WTC11 (cell line): ENCODE measurements around the gene AFF2.

ENCODE experiments used
- CREB1 ChIP-seq: sonication (generic); formaldehyde crosslinking; IDR thresholded peaks from 2 replicates; pipeline ENCODE4 v1.8.0; 2023; ENCODE audit warnings: mild to moderate bottlenecking, missing genetic modification reagents
- CTCF ChIP-seq: fragments of 200-600 bp; IDR thresholded peaks from 2 replicates; pipeline ENCODE4 v1.8.0; 2022; ENCODE audit warnings: antibody characterized with exemption
- KAT7 ChIP-seq: sonication (generic); formaldehyde crosslinking; IDR thresholded peaks from 2 replicates; pipeline ENCODE4 v1.8.1; 2023; ENCODE audit warnings: missing genetic modification reagents, mild to moderate bottlenecking, borderline replicate concordance
- MXD4 ChIP-seq: fragments of 250-450 bp; sonication (Bioruptor Pico); IDR thresholded peaks from 2 replicates; pipeline ENCODE4 v1.8.0; 2021; ENCODE audit warnings: mild to moderate bottlenecking, moderate library complexity, borderline replicate concordance
- NR2C2 ChIP-seq: sonication (generic); formaldehyde crosslinking; IDR thresholded peaks from 2 replicates; pipeline ENCODE4 v1.8.0; 2022; ENCODE audit warnings: mild to moderate bottlenecking, missing genetic modification reagents
- ZNF671 ChIP-seq: fragments of 250-450 bp; sonication (Bioruptor Pico); IDR thresholded peaks from 2 replicates; pipeline ENCODE4 v1.8.0; 2021; ENCODE audit warnings: mild to moderate bottlenecking
- ZSCAN18 ChIP-seq: fragments of 250-450 bp; sonication (Bioruptor Pico); IDR thresholded peaks from 2 replicates; pipeline ENCODE4 v2.1.2; 2022; ENCODE audit warnings: mild to moderate bottlenecking, moderate library complexity
- TF ChIP-seq, protein P1 (sequence below): sonication (generic); formaldehyde crosslinking; IDR thresholded peaks from 2 replicates; pipeline ENCODE4 v1.8.1; 2023; ENCODE audit warnings: mild to moderate bottlenecking, missing genetic modification reagents, moderate library complexity

- TF ChIP-seq KAT7 (CRISPR knock-in tag): no peak
- TF ChIP-seq MXD4 (CRISPR knock-in tag): no peak
- no peak for TF ChIP-seq CREB1
- TF ChIP-seq, protein P1, sequence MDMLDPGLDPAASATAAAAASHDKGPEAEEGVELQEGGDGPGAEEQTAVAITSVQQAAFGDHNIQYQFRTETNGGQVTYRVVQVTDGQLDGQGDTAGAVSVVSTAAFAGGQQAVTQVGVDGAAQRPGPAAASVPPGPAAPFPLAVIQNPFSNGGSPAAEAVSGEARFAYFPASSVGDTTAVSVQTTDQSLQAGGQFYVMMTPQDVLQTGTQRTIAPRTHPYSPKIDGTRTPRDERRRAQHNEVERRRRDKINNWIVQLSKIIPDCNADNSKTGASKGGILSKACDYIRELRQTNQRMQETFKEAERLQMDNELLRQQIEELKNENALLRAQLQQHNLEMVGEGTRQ (CRISPR knock-in tag): no peak
- TF ChIP-seq CTCF: no peak
- no peak for TF ChIP-seq ZNF671
- TF ChIP-seq ZSCAN18 (CRISPR knock-in tag): no peak
- no peak for TF ChIP-seq NR2C2 (CRISPR knock-in tag)
Observed at GRCh38 chrX:148856505-148856904, 356.1 kb downstream of the AFF2 start.
